ENCODE data around the gene ATP6V1B1. TPM values are rescaled to one million over a fixed set of nuclear protein-coding genes. Genes with fewer than 3 reads are reported as not detected.
A peak's percentile ranks its signal among the peaks of the same experiment; 100 is the strongest.

The ATP6V1B1 gene
- total RNA-seq, 1 donor from 2014 or later = 0.43 TPM

DNA sequence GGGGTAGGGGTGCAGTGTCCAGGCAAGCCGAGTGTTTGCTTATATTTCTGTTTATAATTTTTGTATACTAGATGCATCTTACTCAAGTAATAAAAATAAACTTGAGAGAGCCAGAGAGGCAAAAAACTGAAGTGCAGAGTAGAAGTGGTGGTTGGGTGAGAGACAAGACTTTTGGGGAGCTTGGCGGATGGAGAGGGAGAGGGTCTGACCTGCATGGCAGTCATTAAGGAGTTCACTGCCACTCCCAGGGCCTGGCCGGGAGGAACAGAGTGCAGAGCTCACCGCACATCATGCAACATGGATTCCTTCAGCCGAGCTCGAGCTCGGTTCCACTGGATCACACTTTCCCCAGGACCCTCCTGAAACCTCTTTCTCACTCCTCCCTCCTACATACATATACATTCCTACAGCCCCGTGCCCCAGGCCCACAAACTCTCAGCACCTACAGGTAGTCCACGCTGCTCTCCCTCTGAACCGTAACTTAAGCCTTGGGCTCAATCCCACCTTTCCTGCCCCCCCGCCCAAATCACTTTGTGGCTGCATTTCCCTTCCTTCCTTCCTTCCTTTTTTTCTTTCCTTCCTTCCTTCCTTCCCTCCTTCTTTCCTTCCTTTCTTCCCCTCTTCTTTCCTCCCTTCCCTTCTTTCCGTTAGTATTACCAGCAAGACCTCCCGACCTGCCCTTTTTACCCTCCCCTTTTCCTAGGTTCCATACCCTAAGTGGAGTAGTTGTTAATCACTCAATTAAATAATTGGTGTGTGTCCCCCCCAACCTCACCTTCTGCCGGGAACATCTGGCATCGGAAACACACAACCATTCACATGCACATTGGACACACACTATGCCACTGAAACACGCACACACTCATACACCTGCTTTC lies 37.1 kb upstream of the ATP6V1B1 start:
- intact Hi-C loops (cut with DNase I) = no loop called here
- ATAC-seq (ENCODE audit: poor library complexity) (no peak), DNase-seq (no peak)

DNA sequence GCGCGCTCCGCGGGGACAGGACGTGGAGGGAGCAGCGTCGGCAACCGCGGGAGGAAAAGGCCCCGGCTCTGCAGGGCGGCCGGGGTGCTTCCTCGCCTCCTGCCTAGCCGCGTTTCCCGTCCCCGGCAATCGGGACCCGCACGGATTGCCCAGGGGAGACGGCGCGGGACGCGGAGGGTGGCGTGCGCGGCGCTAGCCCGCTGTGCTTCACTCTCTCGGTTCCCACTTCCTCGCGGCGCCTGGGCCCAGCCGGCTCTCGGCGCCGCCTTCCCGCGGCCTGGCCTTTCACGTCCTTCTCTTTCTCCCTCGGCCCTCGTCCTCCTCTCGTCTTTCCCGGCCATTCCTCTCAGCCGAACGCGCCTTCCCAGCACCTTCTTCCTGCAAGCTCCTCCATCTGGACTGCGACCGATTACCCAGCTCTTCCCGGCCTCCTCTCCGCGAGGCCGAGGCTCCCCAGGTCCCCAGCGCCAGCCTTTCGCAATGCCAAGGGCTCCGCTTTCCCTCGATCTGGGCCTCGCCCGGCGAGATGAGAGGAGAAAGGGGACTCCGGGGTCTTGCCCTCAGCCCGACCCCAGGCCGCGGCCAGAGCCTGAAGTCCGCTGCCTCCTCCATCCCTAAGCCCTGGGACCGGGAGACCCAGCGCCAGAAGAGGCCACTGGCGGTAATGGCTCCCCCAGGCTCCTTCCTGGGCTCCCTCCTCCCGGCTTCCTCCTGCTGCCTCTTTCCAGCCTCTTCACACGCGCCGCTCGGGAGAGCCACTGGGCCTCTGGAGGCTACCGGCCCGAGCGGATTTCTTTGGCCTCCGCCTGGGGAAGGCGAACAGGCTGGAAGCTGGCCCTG lies 34.3 kb upstream of the ATP6V1B1 start:
- no peak for DNase-seq
- intact Hi-C loops (cut with DNase I) = no loop called here
- peak; percentile 68 for ATAC-seq (ENCODE audit: poor library complexity)

DNA sequence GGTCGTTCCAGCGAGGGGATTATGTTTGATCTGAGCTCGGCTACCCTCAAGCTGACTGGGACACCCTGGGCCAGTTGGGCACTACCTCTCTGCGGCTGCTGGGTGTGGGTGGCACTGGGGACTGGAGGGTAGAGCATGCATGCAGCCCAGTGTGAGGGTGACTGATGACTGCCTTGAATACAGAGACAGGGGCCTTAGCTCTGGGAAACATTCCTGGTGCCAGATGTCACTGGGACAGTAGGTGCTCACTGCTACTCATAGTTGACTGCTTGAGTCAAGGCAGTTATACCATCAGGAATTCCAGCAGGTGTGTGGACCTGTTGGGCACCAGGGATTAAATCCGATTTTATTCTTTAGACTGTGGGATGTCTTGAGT lies 33.6 kb upstream of the ATP6V1B1 start:
- ATAC-seq (ENCODE audit: poor library complexity) = no peak
- intact Hi-C loops (cut with DNase I) = no loop called here
- DNase-seq = no peak

DNA sequence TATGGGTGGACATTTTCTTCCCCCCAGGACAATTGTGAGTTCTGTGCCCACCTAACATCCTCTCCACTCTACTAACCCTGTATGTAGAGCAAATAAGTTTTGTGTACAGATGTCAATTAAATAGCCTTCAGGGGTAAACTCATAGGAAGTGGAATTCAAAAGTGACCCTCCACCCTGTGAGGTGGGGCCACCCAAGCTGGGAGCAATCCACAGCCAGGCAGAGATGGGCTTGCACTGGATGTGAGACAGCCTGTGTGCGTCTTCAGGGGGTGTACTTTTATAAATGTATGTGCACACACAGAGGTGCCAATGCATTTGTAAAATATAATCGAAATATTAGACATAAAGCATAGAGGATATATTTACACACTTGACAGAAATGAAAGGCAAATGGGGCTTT lies 33.1 kb upstream of the ATP6V1B1 start:
- DNase-seq = no peak
- intact Hi-C loops (cut with DNase I) = no loop called here
- no peak for ATAC-seq (ENCODE audit: poor library complexity)

DNA sequence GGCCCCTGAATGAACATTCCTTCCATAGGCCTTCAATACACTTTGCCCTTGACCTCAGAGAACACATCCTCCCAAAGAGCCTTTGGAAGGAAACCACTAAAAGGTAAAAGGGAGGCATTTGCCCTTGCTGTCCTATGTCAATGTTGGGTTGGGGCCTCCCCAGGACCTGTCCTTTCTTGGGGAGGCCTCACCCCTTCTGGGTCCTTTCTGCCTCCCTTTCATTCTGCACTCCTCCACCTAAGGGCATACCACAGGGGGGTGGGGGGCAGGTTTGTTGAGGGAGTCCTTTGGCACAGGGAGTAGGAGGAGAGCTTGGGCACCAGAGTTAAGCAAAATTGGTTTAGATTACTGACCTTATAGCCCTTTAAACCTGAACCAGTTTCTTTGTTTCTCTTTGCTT lies 32.5 kb upstream of the ATP6V1B1 start:
- DNase-seq = no peak
- intact Hi-C loops (cut with DNase I) = no loop called here
- no peak for ATAC-seq (ENCODE audit: poor library complexity)

DNA sequence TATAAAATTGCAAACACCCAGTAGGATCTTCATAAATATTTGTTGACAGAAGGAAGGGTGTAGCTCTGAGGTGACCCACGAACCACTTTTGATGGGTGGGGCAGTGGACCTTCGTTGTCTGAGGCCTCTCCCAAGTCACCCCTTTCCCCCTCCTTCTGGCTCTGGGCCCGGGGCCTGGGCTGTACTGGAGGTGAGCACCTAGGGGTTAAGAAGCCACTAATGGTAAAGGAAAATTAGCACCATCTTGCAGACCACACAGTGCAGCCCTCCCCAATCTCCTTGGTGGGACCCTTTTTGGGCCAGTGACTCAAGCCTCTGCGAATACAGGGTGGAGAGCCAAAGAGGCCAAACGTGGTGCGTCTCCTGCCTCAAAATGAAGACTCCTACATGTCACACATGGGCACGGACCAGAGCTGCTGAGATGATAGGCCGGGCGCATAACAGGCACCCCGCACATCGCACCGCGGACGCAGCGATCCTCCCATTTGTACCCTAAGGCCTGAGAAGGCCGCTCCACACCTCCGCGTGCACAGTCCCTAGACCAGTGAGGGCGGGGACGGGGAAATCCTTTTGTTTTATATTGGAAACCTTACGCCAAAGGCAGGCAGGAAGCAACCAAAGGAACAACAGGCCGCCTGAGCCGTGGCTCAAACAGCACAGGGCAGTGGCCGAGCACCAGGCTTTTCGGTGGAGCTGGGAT lies 31.9 kb upstream of the ATP6V1B1 start:
- ATAC-seq (ENCODE audit: poor library complexity) = no peak
- DNase-seq = no peak
- intact Hi-C loops (cut with DNase I) = no loop called here

DNA sequence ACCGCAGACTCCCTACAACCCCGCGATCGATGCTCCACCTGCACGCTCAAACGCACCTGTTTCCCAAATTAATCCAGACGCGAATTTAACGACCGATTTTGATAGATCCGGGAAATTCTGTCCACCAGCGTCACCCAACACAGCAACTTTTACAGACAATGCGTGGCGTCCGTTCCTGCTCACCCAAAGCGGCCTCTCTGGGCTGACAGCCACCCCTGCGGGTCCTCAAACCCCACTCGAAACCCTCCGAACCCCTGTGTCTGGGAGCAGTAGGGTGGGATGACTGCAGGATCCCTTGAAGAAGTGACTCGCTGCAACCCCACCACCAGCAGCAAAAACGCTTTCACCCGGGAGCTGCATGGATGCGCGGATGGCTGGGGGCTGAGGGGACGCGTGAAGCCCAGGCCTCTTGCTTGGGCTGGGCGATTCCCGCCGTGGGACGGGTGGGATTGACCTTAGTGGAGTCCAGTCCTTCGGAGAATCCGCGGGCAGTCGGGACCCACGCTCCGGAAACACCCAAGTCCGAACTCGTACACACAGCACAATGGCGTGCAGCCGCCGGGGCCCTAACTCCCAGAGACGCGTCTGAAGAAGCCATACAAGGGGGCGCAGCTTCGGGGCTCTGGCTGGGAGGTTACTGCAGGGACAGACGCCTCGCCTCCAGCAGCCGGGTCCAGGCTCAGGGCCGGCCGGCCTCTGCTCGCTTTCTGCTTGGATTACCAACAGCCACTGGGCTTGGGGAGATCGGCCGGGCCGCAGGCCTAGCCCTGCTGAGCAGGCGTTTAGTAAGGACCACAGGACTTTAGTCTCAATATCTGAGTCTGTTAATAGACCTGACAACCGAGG lies 31.1 kb upstream of the ATP6V1B1 start:
- ATAC-seq (ENCODE audit: poor library complexity) = no peak
- DNase-seq = no peak
- intact Hi-C loops (cut with DNase I) = no loop called here

DNA sequence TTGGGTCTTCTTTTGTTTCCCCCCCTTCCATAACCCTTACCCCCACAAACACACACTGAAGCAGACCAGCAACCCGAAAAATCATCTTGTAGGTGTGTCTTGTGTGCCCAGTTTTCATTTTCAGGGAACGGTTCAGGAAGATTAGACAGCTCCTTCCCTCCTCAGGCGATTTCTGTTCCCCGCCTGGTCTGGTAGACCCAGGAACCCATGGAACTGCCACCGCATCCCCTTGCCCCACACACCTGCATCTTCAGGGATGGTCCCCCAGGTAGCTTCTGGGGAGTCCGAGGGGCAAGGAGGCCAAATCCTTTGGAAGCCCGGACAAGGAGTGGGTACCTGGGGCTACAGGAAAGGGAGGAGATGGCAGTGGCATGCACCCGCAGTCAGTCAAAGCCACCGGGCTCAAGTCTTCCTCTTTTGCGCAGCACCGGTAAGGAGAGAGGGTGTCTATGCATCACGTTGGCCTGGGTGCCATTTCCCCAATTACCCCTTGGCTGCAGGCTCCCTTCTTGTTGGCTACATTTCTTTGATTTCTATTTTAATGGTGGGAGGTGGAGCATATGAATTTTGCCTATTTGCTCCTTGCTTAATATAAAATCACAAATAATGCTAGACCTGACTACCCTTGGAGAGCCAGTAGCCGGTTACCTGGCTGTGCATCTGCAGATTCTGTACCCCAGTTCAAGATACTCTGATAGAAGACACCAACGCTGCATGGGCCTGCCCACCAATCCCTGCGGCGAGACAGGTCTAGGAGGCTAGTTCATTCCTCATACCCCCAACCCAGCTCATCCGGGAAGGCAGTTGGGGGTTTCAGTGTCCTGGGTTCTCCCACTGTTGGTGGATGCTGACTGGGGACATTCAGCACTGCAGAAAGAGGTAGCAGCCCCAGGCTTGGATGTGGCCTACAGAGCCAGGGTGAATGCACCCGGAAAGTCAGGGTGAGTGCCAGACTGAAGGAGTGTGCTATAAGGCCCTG lies 30.0 kb upstream of the ATP6V1B1 start:
- ATAC-seq (ENCODE audit: poor library complexity) = no peak
- intact Hi-C loops (cut with DNase I) = no loop called here
- DNase-seq = no peak

DNA sequence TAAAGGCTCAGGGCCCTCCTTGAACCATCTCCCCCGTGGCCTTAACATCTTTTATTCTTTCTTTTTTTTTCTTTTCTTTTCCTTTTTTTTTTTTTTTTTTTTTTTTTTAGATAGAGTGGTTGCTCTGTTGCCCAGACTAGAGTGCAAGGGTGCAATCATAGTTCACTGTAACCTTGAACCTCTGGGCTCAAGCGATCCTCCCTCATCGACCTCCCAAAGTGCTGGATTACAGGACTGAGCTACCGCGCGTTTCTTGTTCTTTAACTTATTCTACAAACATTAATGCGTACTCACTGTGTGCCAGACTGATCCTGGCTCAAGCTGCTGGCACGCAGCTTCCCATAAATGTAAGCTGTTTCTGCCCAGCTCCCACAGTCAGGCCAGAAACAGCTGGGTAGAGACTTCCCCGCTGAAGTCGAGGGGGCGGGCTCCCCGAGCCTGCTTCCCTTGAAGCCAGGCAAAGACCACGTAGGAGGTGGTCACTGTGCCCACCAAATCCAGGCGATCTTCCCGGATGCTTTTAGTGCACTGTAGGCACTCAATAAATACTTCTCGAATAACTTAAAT lies 29.2 kb upstream of the ATP6V1B1 start:
- ATAC-seq (ENCODE audit: poor library complexity) (no peak), DNase-seq (no peak)
- intact Hi-C loops (cut with DNase I) = no loop called here

DNA sequence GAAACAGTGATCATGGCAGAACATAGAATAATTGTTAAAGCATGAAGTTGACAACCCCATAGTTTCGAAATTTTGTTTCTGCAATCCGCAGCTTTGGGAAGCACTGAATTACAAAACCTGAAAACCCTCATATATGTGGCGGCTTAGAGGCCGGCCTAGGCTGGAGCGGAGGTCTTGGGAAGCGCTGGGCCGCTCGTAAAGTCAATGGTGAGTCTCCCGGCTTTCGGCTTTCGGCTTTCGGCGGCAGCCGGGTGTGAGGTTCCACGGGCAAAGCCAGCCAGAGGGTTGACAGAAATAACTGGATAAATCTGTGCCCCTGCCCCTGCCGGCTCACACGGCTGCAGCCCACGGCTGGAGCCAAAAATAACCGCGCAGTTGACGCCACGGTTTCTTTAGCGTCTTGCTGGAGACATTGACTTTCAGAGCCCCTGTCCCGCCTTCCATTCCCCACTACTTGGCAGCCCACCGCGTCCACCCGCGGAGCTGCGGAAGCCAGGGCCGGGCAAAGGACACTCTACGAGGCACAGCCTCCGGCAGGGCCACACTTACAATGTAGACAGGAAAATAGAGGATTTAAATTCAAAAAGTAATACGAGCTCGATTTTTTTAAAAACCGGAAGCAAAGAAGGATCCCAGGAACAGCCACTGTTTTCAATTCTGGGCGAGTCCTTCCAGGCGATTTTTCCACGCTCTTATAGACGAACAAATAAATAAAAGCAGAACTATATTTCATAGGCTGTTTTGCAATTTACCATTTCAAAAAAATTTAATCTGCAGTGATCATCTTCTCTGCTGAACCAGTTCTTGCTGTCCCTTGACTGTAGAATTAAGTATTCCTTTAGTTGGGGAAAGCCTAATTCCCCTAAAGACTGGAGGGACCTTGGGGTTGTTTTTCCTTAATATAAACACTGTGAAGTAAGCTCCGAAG lies 28.3 kb upstream of the ATP6V1B1 start:
- DNase-seq (no peak), ATAC-seq (ENCODE audit: poor library complexity) (no peak)
- intact Hi-C loops (cut with DNase I) = no loop called here

DNA sequence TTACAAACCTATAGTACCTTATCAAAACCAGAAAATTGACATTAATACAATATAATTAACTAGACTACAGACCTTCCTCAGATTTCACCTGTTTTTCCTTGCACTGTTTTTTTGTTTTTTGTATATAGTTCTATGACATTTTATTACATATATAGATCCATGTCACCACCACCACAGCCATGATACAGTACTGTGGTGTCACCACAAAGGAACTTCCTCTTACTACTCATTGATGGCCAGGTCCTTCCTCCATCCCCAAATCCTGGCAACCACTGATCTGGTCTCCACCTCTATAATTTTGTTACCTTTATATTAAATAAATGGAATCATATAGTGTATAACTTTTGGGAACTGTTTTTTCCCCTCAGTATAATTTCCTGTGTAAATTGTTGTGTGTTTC lies 19.4 kb upstream of the ATP6V1B1 start:
- intact Hi-C loops (cut with DNase I) = loop anchor here (5.0 kb wide), 1 partner anchor 44 kb away; no protein-coding TSS in a partner anchor
- ATAC-seq (ENCODE audit: poor library complexity) (no peak), DNase-seq (no peak)

DNA sequence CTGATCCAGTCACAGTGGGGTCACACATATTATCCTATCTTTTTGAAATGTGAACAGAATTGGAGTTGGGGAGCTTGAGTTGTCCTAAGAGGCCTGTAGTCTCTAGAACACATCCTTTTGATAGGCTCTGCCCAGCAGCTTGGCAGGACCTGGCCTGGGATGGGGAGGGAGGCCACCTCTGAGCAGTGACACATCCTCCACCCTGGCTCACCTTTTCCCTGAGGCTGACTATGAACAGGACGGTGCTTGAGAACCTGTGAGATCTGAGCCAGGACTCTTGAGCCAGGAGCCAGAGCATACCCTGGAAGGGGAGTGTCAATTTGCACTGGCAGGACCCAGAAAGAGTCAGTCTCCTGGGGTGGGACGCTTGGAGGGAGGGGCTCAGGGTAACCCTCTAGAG lies 17.7 kb upstream of the ATP6V1B1 start:
- no peak for DNase-seq
- intact Hi-C loops (cut with DNase I) = loop anchor here (5.0 kb wide), 1 partner anchor 46 kb away; no protein-coding TSS in a partner anchor

DNA sequence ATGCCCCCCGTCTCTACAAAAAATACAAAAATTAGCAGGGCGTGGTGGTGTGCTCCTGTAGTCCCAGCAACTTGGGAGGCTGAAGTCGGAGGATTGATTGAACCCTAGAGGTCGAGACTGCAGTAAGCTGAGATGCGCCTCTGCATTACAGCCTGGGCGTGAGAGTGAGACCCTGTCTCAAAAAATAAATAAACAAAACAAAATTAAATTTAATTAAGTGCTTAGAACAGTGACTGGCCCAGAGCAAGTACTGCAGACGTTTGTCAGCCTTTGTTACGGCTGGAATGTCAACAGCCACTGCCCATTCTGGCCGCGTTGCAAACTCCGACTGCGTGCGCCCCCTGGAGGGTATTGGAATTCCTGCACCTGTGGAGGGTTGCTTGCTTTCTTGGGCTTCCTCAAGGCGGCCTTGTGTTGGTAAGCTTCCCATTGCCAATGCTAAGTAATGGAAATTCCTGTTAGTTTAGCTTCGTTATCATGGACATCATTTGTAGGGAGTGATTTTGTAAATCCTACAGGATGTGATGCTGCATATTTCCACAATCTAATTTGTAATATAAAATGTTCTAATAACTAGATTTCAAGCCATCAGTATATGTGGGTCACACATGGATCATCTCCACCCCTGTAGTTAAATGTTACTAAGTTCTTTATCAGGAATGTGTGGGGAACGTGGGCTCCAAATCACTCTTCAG lies 15.9 kb upstream of the ATP6V1B1 start:
- ATAC-seq (ENCODE audit: poor library complexity) (peak; percentile 95), DNase-seq (peak; percentile 86)
- intact Hi-C loops (cut with DNase I) = loop anchor here (5.0 kb wide), 1 partner anchor 48 kb away; no protein-coding TSS in a partner anchor

More for the DNA sequence above, 17.7 kb upstream of the ATP6V1B1 start:
- ATAC-seq (ENCODE audit: poor library complexity) = no peak

DNA sequence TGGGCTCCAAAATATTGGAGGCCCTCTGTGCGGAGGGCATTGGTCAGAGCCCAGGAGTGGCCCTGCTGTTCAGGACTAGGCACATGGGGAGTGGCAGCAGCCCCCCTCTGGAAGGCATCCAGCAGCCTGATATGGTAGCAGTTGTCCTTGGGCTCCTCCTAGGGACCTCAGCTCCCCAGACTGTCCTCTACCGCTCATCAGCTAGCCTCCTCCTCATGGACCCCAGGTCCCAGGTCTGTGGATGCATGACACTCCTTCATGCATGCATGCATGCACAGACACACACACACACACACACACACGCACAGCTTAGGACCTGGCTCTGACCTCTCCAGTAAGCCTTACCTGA lies 15.4 kb upstream of the ATP6V1B1 start:
- ATAC-seq (ENCODE audit: poor library complexity) (no peak), DNase-seq (no peak)
- intact Hi-C loops (cut with DNase I) = no loop called here

DNA sequence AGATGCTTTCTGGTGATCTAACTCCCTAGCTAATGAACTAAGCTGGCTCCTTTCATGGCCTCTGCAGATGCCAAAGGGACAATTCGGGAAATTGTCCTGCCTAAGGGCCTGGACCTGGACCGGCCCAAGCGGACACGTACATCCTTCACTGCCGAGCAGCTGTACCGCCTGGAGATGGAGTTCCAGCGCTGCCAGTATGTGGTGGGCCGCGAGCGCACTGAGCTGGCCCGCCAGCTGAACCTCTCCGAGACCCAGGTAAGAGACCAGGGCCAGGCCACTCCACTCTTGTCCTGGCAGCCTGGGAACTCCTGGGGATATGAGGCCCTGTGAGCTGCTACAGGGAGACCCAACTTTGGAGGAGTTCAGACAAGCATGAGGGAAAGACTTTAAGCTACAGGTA lies 14.7 kb upstream of the ATP6V1B1 start:
- ATAC-seq (ENCODE audit: poor library complexity) (no peak), DNase-seq (no peak)
- intact Hi-C loops (cut with DNase I) = no loop called here
